ENCODE results near the gene AKR1B1. TPM values are rescaled to one million over a fixed set of nuclear protein-coding genes. Genes with fewer than 3 reads are reported as not detected.

Gene AKR1B1
- total and polyA plus RNA-seq, 2 donors (not counting 3 experiments of a cell fraction or from before 2014, with no cell fraction given) = 159 to 193 TPM

- intact Hi-C loops (cut with micrococcal nuclease) (no loop called here), dilution Hi-C loops (cut with MboI; ENCODE audit: extremely low pct_ligation_motif_present, low sequenced_read_pairs) (no loop called here)
- ChIA-PET POLR2A (no interaction called here), CTCF (no interaction called here)
- Histone ChIP-seq H3K9me1 (replicated peaks; ENCODE audit: control insufficient read depth, extremely low read depth, insufficient read depth, low read length) (no peaks in the 10 kb centered on the region), H3K36me3 (ENCODE audit: control insufficient read depth in 2 of 2, extremely low read depth in 1 of 2, insufficient read depth in 2 of 2, low read length in 2 of 2) (no peaks in the 10 kb centered on the region), H3K79me2 (ENCODE audit: control insufficient read depth, insufficient read depth, low read length) (no peaks in the 10 kb centered on the region), H3K27ac (ENCODE audit: insufficient read depth, low read depth, low read length) (no peak overlapping the region), H3K27me3 (ENCODE audit: control insufficient read depth in 2 of 2, insufficient read depth in 2 of 2, low read length in 2 of 2) (peaks cover 11 to 16% of the 10 kb centered on the region in 2 experiments), H3K9me3 (replicated peaks; ENCODE audit: control insufficient read depth, insufficient read depth, low read length) (no peaks in the 10 kb centered on the region), H3K9ac (replicated peaks; ENCODE audit: extremely low read depth, insufficient read depth, low read length) (no peak overlapping the region), H4K20me1 (replicated peaks; ENCODE audit: control insufficient read depth, extremely low read depth, insufficient read depth, low read length) (no peaks in the 10 kb centered on the region), H2AFZ (ENCODE audit: low read depth, low read length) (no peak overlapping the region), H3K4me2 (ENCODE audit: insufficient read depth, low read length) (no peak overlapping the region), H3K4me3 (replicated peaks in 1 of 3; ENCODE audit: insufficient read depth in 1 of 3, low read depth in 1 of 3, low read length in 3 of 3) (no peak overlapping the region), H3K4me1 (ENCODE audit: control insufficient read depth, extremely low read depth, insufficient read depth, low read length) (no peaks in the 10 kb centered on the region)
- no TSS peak for BruUV-seq (replicated peaks)
- no peak for TF ChIP-seq POLR2A (IDR thresholded peaks at IDR 0.05; ENCODE audit: low read depth, low read length)
- no peak for TF ChIP-seq GATA2 (IDR thresholded peaks at IDR 0.05; ENCODE audit: insufficient read depth, insufficient read length, low read depth, low read length)
- no peak for TF ChIP-seq JUN (IDR thresholded peaks at IDR 0.05; ENCODE audit: borderline replicate concordance, insufficient read depth, insufficient read length, low read depth)
- TF ChIP-seq CTCF (IDR thresholded peaks at IDR 0.05; ENCODE audit: extremely low read depth in 1 of 2, insufficient read depth in 1 of 2, low read depth in 1 of 2, low read length in 2 of 2) = no peak
- no peak for TF ChIP-seq MYC (IDR thresholded peaks at IDR 0.05; ENCODE audit: low read depth, low read length)
- no peak for TF ChIP-seq EZH2 (IDR thresholded peaks at IDR 0.05; ENCODE audit: borderline replicate concordance, low read depth, low read length, severe bottlenecking)
- no peak for TF ChIP-seq FOS (IDR thresholded peaks at IDR 0.05; ENCODE audit: borderline replicate concordance, insufficient read depth, low read length)
- TF ChIP-seq MAX (IDR thresholded peaks at IDR 0.05; ENCODE audit: insufficient read depth, insufficient read length) = no peak
- TF ChIP-seq POLR2AphosphoS5 (IDR thresholded peaks at IDR 0.05; ENCODE audit: insufficient read depth, low read depth, low read length) = no peak
- no peak for DNase-seq (ENCODE audit: low read depth, low spot score)
- no peak for FAIRE-seq
These were observed 55.8 kb downstream of the AKR1B1 start for GRCh38 chr7:134403062-134403461.

Measured in endothelial cell of umbilical vein (primary cell).